Effector memory CD4-positive, alpha-beta T cell (primary cell): Measurements from ENCODE around the gene MORN2.

Experiments used
- DNase-seq, 3 donors: peaks; one replicate each; pipeline ENCODE4 v3.0.0-alpha.2; 2020
- H3K27ac ChIP-seq: 2 replicates; pipeline ENCODE4 v1.7.0; 2013; ENCODE audit warnings: mild to moderate bottlenecking, low read length, moderate library complexity; ENCODE audit not compliant: insufficient read depth, poor library complexity, severe bottlenecking
- H3K27me3 ChIP-seq: replicated peaks from 2 replicates; pipeline ENCODE4 v1.7.0; 2013; ENCODE audit warnings: mild to moderate bottlenecking, low read length; ENCODE audit not compliant: insufficient read depth, control insufficient read depth, poor library complexity, severe bottlenecking
- H3K36me3 ChIP-seq: 2 replicates; pipeline ENCODE4 v1.7.0; 2013; ENCODE audit warnings: mild to moderate bottlenecking, low read length, moderate library complexity; ENCODE audit not compliant: control insufficient read depth, insufficient read depth
- H3K4me1 ChIP-seq: 2 replicates; pipeline ENCODE4 v1.7.0; 2013; ENCODE audit warnings: low read length, mild to moderate bottlenecking; ENCODE audit not compliant: control insufficient read depth, insufficient read depth, poor library complexity, severe bottlenecking
- H3K4me3 ChIP-seq: 2 replicates; pipeline ENCODE4 v1.7.0; 2013; ENCODE audit warnings: low read length, low read depth, mild to moderate bottlenecking; ENCODE audit not compliant: insufficient read depth, poor library complexity, severe bottlenecking
- H3K9me3 ChIP-seq: 2 replicates; pipeline ENCODE4 v1.7.0; 2013; ENCODE audit warnings: mild to moderate bottlenecking, low read length, moderate library complexity; ENCODE audit not compliant: control insufficient read depth

The MORN2 gene

GRCh38 chr2:38911191-38911590 lies 35.4 kb downstream of the MORN2 start:
- Histone ChIP-seq H3K4me3 (no peak overlapping the region), H3K9me3 (no peaks in the 10 kb centered on the region), H3K36me3 (no peaks in the 10 kb centered on the region), H3K27me3 (no peaks in the 10 kb centered on the region), H3K27ac (no peak overlapping the region), H3K4me1 (no peaks in the 10 kb centered on the region)
- no peak for DNase-seq

DNA sequence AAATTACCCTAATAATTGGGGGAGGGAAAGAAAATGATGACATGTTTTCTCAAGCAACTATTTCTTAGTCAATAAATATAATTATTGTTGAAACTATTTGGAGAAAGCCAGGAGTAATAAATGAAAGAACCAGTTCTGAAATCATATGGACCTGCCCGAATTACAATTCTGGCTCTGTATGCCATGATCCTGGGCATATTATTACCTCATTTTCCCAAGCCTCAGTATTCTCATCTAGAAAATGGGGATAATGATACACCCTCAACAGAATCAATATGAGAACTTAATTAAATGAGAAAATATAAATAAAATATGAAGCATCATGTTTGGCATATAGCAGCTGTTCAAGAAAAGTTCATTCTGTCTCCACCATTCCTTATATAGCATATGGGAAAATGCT lies 36.8 kb downstream of the MORN2 start:
- no peak overlapping the region for H3K27ac ChIP-seq
- H3K4me1 ChIP-seq: no peaks in the 10 kb centered on the region
- DNase-seq: no peak
- H3K9me3 ChIP-seq: no peaks in the 10 kb centered on the region
- no peak overlapping the region for H3K4me3 ChIP-seq
- H3K27me3 ChIP-seq: no peaks in the 10 kb centered on the region
- H3K36me3 ChIP-seq: no peaks in the 10 kb centered on the region

GRCh38 chr2:38922389-38922788 lies 46.6 kb downstream of the MORN2 start:
- Histone ChIP-seq H3K27me3 (no peaks in the 10 kb centered on the region), H3K4me1 (no peaks in the 10 kb centered on the region), H3K36me3 (no peaks in the 10 kb centered on the region), H3K27ac (no peak overlapping the region), H3K4me3 (no peak overlapping the region), H3K9me3 (no peaks in the 10 kb centered on the region)
- DNase-seq: no peak

- Histone ChIP-seq H3K36me3 (no peaks in the 10 kb centered on the region), H3K4me1 (no peaks in the 10 kb centered on the region), H3K4me3 (no peak overlapping the region), H3K27ac (no peak overlapping the region), H3K27me3 (no peaks in the 10 kb centered on the region), H3K9me3 (no peaks in the 10 kb centered on the region)
- DNase-seq: no peak
Observed at GRCh38 chr2:38922902-38923301, 47.1 kb downstream of the MORN2 start.

DNA sequence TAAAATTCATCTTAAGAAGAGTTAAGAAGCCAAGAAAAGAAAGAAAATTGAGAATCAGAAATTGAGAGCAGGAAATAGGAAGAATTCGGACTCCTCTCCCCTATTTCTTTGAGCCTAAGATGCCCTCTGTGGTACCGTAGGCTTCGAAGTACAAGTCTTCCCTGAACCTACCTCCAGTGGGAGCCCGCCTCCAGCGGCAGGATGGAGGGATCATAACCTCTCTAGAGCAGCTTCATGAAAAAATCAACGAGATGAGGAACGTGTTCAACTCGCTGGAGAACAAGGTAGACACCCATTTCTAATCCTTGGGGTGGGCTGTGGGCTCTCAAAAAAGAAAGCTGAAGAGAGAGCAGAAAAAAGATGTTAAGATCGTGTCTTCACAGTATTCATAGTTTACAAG lies 50.2 kb downstream of the MORN2 start:
- Histone ChIP-seq H3K9me3 (no peaks in the 10 kb centered on the region), H3K27me3 (no peaks in the 10 kb centered on the region), H3K27ac (no peak overlapping the region), H3K4me1 (no peaks in the 10 kb centered on the region), H3K36me3 (no peaks in the 10 kb centered on the region), H3K4me3 (no peak overlapping the region)
- DNase-seq: no peak

DNA sequence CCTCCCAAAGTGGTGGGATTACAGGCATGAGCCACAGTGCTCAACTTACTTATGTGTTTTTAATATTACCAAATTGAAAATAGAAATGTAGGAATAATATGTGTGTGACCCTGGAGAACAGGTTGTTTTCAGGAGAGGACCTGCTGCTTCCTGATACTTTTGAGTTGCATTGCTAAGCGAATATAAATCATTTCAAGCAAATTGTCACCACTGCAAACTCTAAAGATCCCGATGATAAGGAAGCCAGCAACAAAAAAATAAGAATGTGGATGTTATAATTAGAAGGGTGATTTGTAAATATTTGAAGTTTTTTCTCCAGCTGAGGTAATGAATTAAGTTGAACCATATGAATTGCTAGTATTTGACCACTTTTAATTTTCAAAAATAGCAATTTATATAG lies 54.8 kb downstream of the MORN2 start:
- Histone ChIP-seq H3K36me3 (no peaks in the 10 kb centered on the region), H3K4me3 (no peak overlapping the region), H3K27me3 (no peaks in the 10 kb centered on the region), H3K9me3 (no peaks in the 10 kb centered on the region), H3K4me1 (no peaks in the 10 kb centered on the region), H3K27ac (no peak overlapping the region)
- no peak for DNase-seq
